Stimulated activated CD8-positive, alpha-beta memory T cell treated with anti-CD3 and anti-CD28 coated beads, Interleukin-2, amount 100 ng/mL, for 48 hours (primary cell): ENCODE results near the gene CPB1.

Experiments used
- DNase-seq, 2 donors: peaks; one replicate each; pipeline ENCODE4 v3.0.0-alpha.2; 2020; ENCODE audit warnings: low read depth in 2 of 2

The CPB1 gene

GRCh38 chr3:148829926-148830325 is 2.3 kb downstream of the CPB1 start:
- DNase-seq: no peak

DNA sequence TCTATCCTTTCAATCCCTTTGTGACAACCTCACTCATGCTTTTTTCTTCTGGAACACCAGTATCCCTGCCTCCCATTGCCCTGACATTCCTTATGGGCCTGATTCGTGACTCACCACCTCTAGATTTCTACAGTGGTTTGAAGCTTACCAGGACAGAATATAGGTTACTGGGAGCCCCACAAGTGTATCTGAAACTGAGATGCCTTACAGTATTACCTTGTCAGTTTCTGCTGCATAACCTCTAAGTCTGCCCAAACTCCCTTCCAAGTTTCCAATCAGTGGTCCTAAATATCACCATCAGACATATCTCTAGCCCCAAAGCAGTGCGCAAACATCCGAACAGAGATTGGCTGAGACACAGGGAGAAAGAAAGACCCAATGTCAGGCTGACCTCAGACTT is 5.6 kb downstream of the CPB1 start:
- DNase-seq: no peak

- no peak for DNase-seq
Observed at GRCh38 chr3:148839805-148840204, 12.2 kb downstream of the CPB1 start.

- DNase-seq: no peak
Observed at GRCh38 chr3:148840451-148840850, 12.8 kb downstream of the CPB1 start.

DNA sequence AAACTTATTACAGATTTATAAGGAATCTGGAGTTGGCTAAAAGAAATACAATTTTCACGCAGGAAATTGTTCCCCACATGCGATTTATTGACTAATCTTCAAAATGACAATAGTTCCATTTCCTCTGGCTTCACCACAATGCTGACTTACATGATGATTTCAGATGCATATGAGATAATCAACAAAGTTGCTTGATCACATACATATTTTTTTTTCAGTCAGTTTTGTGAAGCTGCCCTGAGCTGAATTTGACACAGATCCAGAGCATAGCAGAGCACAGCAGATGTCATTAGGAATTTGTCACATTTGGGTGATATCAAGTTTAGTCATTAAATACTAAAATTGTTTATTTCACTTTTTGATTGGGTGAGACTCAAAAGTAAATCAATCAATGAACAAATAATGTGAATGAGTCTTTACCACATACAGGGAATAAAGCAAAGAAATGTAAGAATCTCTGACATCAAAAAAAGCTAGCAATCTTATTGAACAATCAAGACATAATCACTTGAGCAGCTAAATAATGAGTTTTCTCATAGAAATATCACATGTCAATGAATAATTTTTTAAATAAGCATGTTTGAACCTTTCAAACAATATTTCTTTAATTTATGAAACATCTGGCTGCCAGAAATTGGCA is 18.3 kb downstream of the CPB1 start:
- no peak for DNase-seq

DNA sequence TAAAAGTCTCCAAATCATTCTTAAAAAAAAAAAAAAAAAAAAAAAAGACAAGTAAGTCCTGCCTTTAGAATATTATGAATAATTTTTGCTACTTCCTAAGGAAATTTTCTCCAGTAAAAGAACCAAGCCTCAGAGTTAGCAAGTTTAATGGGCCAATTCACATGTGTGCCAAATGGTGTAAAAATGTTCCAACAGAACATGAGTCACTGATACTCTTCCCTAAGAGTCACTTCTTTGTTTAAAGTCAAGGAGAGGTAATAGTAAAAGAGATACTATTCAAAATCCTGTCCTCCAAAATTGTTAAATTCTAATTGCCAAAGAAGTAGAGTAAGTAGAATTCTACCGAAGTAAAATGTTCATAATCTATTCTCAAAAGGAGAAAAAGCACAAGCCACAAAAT is 19.7 kb downstream of the CPB1 start:
- DNase-seq: no peak

- DNase-seq: no peak
Observed at GRCh38 chr3:148848410-148848809, 20.8 kb downstream of the CPB1 start.

- no peak for DNase-seq
Observed at GRCh38 chr3:148852271-148852992, 24.8 kb downstream of the CPB1 start.

- no peak for DNase-seq
Observed at GRCh38 chr3:148853076-148853475, 25.5 kb downstream of the CPB1 start.

DNA sequence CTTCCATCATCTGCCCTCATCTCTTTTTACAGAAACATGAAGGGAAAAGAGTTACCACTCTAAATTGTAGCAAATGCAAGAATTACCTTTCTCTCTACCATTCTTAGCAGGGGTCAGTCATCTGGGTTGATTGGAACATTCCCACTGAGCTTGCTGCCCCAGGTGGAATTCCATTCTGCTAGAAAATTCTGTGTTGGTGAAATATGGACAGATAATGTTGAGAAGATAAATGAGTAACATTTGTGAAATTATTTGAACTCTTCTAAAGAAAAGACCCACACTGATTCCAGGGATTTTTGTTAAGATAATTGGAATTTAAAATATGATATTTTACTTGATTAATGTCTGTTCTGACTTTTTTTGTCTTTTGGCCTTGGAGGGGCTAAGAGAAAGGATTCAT is 26.4 kb downstream of the CPB1 start:
- no peak for DNase-seq

- no peak for DNase-seq
Observed at GRCh38 chr3:148856384-148856783, 28.8 kb downstream of the CPB1 start.

- DNase-seq: no peak
Observed at GRCh38 chr3:148857316-148857715, 29.7 kb downstream of the CPB1 start.

DNA sequence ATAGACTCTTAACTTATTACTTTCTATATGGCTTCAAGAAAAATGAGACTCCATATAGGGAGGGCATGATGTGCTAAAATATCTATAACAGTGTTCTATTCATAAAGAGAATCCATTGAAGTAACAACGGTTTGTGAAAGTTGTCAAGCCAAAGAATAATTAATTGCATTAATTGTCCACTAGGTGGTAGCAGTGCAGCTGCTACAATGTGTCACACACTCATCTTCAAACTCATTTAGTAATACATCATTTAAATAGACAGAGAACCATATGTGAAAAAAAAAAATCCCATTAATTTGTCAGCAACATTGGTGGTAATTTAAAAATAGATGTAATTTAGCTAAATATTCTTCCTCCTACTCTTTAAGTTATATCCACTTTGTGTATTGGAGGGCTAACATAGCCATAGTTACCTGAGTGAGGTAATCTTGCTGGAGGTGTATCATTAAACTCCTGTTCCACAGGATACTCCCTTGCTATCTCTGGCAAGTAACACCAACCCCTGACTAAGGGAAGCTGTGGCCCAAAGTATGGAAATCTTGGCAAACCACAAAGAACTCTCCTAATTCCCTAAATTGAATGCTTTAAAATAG is 33.8 kb downstream of the CPB1 start:
- no peak for DNase-seq

- no peak for DNase-seq
Observed at GRCh38 chr3:148863297-148863696, 35.7 kb downstream of the CPB1 start.

DNA sequence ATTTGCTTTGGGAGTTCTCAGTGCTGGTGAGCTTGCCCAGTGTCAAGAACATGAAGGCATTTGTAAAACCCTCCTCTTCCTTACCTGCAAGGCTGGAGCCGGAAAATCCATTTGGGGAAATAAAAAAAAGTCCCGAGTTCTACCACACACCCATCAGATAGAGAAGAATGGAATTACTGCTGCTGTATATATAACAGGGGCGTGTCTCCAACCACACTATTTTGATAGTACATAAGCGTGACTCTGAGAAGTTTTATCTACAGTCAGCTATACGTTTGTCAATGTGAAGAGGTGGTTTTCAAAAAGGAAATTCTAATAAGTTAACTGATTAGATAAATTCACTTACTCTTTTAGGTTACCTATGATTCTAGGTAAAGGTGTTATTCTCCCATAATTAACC is 36.2 kb downstream of the CPB1 start:
- no peak for DNase-seq

DNA sequence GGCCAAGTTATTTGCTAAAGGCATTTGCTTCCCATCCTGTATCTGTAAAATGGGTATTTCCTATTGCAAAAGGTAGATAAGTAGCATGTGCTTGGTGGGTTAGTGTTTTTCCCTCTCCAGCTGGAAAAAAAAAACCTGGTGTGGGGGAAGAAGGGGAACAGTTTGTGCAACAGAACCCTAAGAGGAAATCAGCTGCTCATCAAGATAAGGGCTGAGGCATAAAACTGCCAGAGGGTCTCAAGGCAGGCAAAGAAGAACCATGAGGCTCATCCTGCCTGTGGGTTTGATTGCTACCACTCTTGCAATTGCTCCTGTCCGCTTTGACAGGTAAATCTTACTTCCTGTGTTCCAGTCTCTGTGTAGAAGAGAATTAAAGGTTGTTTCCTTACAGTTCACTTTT is 37.4 kb downstream of the CPB1 start, which contains the start of gene CPA3:
CPA3 (plus strand) TSS at position 248 of the 400 bp plus-strand sequence; CDS start at position 260, 12 bp downstream.
- no peak for DNase-seq

GRCh38 chr3:148866261-148866660 is 38.6 kb downstream of the CPB1 start:
- no peak for DNase-seq

DNA sequence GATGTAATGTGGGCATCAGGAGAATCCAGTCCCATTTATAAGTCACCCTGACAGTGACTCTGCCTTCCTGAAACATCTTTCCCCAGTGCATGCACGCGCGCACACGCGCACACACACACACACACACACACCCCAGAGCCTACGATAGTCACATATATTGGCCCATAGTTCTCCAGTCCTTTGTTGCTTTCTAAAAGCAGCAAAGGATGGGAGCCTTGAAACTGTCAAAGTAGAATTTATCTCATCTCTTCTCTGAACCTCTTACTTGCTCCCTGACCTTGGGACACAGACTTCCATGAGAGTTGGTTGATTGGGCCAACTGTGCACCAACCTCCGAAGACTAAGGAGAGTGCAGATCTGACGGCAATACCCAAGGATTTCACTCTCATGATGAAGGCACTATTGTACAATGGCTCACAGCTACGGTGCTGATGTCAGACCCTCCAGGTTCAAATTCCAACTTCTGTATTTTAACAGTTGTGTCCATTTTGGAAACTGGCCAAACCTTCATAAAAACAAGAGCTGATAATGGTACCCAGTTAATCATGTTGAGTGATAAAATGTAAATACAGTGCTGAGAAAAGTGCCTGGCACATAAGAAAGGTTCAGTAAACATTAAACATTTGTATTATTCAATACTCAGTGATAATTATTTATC is 45.8 kb downstream of the CPB1 start:
- DNase-seq: no peak

DNA sequence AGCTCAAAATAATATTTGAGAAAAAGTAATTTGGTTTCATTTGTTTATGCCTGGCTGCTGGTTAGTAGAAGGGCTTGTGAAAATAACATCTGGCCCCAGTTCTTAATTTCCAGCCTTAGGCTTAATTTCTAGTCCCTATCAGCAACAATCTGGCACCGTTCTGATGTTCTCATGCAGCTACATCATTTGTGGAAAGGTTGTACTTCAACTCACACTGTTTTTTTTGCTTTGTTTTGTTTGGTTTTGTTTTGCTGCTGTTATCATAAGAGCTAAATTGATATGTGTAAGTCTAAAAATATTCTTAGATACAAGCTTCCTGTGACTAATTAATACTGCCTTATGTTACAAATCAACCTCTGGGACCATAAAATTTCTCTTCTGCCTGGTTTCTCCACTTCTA is 46.4 kb downstream of the CPB1 start:
- DNase-seq: no peak

- no peak for DNase-seq
Observed at GRCh38 chr3:148878095-148878494, 50.5 kb downstream of the CPB1 start.

DNA sequence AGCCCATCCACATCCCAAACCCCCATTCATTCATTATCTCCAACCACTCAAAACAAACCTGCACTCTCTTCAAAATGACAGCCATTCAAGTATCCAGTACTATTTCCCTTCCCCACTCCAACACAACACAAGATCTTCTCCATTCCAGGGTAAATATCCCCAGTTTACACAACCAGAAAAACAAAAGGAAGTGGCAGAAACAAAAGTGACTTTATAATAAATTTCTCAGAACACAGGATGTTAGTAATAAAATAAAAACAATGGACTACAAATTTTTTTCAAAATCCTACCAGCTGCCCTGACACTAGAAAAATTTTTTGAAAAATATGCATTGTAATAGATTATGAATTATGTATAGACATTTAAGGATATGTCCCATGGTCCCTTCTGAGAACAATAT is 51.6 kb downstream of the CPB1 start:
- DNase-seq: no peak

DNA sequence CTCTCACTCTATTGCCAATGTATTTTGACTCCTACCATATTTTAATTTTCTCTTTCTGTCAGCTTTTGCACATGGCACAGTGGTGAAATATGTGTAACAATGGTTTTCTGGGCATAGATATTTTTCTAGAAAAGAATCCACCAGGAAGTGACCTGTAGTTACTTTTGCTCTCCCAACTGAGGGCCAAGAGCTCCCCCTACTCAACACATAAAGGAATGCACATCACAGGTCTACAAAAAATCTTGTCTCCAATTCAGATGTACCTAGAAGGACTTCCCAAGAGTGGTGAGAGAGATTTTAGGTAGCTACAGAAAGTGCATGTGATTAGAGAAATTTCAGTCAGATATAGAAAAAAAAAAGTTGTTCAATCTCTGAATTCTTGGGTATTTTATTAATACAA is 53.1 kb downstream of the CPB1 start:
- DNase-seq: no peak

- DNase-seq: no peak
Observed at GRCh38 chr3:148881286-148881685, 53.7 kb downstream of the CPB1 start.
